ENCODE data around the gene DNAJC30. TPM values are rescaled to one million over a fixed set of nuclear protein-coding genes. Genes with fewer than 3 reads are reported as not detected.

Gene DNAJC30
- polyA plus RNA-seq, 1 donor from 2014 or later, result 1.3 TPM

DNA sequence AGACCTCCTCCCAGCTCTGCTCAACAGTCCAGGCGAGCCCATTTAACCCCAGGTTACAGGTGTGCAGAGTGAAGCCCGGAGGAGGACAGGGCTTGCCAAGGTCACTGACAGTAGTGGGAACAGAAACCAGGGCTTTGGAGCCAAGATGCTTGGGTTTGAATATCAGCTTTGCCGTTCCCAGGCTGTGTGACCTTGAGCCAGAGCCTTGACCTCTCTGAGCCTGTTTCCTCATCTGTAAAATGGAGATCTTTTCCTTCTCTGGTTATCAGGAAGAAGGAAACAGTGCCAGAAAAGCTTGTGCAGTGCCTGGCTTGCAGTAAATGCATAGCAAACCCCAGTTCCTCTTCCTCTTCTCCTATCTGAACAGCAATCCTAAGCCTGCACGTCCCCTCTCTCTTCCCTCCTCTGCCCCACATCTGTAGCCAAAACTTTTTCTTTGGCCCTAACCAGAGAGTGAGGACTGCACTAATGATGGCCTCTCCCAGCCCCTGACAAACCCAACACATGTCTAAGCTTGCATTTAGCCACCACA is 37.5 kb downstream of the DNAJC30 start:
- Histone ChIP-seq H3K27me3 (ENCODE audit: insufficient read depth, low read depth, low read length) (peaks cover 42% of the 10 kb centered on the region), H2AFZ (ENCODE audit: low read depth, low read length) (no peak overlapping the region), H3K27ac (ENCODE audit: low read length) (no peak overlapping the region), H3K4me2 (ENCODE audit: low read length) (no peak overlapping the region), H3K4me3 (ENCODE audit: low read length) (no peak overlapping the region), H3K79me2 (replicated peaks; ENCODE audit: insufficient read depth, low read length) (no peaks in the 10 kb centered on the region), H3K9ac (ENCODE audit: low read length) (no peak overlapping the region), H3K36me3 (ENCODE audit: insufficient read depth, low read length) (no peaks in the 10 kb centered on the region), H3K9me3 (ENCODE audit: low read length) (no peaks in the 10 kb centered on the region), H4K20me1 (ENCODE audit: insufficient read depth) (no peaks in the 10 kb centered on the region), H3K9me2 (ENCODE audit: insufficient read depth, low read length) (no peaks in the 10 kb centered on the region), H3F3A (ENCODE audit: insufficient read depth, low read length, poor library complexity, severe bottlenecking) (no peaks in the 10 kb centered on the region)
- TF ChIP-seq TAF1 (IDR thresholded peaks at IDR 0.05; ENCODE audit: low read depth) (no peak), MXI1 (conservative IDR thresholded peaks at IDR 0.05; ENCODE audit: poor library complexity, severe bottlenecking) (no peak), EZH2 (IDR thresholded peaks at IDR 0.05; ENCODE audit: borderline replicate concordance, insufficient read depth, low read length, poor library complexity, severe bottlenecking) (no peak), POLR2AphosphoS5 (IDR thresholded peaks at IDR 0.05) (no peak), SMC3 (conservative IDR thresholded peaks at IDR 0.05; ENCODE audit: poor library complexity) (no peak), RAD21 (conservative IDR thresholded peaks at IDR 0.05) (no peak), EP300 (conservative IDR thresholded peaks at IDR 0.05; ENCODE audit: poor library complexity, severe bottlenecking) (no peak), REST (IDR thresholded peaks at IDR 0.05; ENCODE audit: borderline replicate concordance) (no peak)
- TF ChIP-seq, protein P1, sequence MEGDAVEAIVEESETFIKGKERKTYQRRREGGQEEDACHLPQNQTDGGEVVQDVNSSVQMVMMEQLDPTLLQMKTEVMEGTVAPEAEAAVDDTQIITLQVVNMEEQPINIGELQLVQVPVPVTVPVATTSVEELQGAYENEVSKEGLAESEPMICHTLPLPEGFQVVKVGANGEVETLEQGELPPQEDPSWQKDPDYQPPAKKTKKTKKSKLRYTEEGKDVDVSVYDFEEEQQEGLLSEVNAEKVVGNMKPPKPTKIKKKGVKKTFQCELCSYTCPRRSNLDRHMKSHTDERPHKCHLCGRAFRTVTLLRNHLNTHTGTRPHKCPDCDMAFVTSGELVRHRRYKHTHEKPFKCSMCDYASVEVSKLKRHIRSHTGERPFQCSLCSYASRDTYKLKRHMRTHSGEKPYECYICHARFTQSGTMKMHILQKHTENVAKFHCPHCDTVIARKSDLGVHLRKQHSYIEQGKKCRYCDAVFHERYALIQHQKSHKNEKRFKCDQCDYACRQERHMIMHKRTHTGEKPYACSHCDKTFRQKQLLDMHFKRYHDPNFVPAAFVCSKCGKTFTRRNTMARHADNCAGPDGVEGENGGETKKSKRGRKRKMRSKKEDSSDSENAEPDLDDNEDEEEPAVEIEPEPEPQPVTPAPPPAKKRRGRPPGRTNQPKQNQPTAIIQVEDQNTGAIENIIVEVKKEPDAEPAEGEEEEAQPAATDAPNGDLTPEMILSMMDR (IDR thresholded peaks at IDR 0.05; ENCODE audit: poor library complexity, severe bottlenecking), result no peak

DNA sequence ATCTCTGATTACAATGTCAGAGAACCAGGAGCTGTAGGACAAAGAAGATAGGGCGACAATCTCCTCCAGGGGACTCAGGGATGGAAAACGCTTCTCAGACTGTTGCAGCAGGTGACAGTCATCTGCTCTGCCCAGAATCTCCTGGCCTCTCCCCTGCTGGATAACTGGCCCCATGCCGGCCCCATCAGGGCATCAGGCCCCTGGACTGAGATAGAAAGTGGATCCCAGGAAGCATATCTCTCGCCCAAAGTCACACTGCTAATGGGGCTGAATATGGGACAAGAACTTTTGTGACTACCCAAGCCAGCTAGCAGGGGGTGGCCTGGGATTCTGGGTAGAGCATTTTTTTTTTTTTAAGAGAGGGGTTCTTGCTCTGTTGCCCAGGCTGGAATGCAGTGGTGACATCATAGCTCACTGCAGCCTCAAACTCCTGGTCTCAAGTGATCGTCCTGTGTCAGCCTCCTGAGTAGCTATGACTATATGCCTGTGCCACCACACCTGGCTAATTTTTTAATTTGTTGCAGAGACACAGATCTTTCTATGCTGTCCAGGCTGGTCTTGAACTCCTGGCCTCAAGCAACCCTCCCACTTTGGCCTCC is 38.5 kb downstream of the DNAJC30 start:
- no peaks in the 10 kb centered on the region for H3K79me2 ChIP-seq (replicated peaks; ENCODE audit: insufficient read depth, low read length)
- no peak overlapping the region for H2AFZ ChIP-seq (ENCODE audit: low read depth, low read length)
- no peak overlapping the region for H3K27ac ChIP-seq (ENCODE audit: low read length)
- H3K9me2 ChIP-seq (ENCODE audit: insufficient read depth, low read length), result no peaks in the 10 kb centered on the region
- no peak overlapping the region for H3K4me2 ChIP-seq (ENCODE audit: low read length)
- H3K27me3 ChIP-seq (ENCODE audit: insufficient read depth, low read depth, low read length), result peaks cover 41% of the 10 kb centered on the region
- no peaks in the 10 kb centered on the region for H3K36me3 ChIP-seq (ENCODE audit: insufficient read depth, low read length)
- no peaks in the 10 kb centered on the region for H4K20me1 ChIP-seq (ENCODE audit: insufficient read depth)
- no peak overlapping the region for H3K4me3 ChIP-seq (ENCODE audit: low read length)
- TF ChIP-seq SMC3 (conservative IDR thresholded peaks at IDR 0.05; ENCODE audit: poor library complexity) (no peak), TAF1 (IDR thresholded peaks at IDR 0.05; ENCODE audit: low read depth) (no peak), REST (IDR thresholded peaks at IDR 0.05; ENCODE audit: borderline replicate concordance) (no peak), POLR2AphosphoS5 (IDR thresholded peaks at IDR 0.05) (no peak), MXI1 (conservative IDR thresholded peaks at IDR 0.05; ENCODE audit: poor library complexity, severe bottlenecking) (no peak), EZH2 (IDR thresholded peaks at IDR 0.05; ENCODE audit: borderline replicate concordance, insufficient read depth, low read length, poor library complexity, severe bottlenecking) (no peak), RAD21 (conservative IDR thresholded peaks at IDR 0.05) (no peak), EP300 (conservative IDR thresholded peaks at IDR 0.05; ENCODE audit: poor library complexity, severe bottlenecking) (no peak)
- TF ChIP-seq, protein P1 (IDR thresholded peaks at IDR 0.05; ENCODE audit: poor library complexity, severe bottlenecking), result no peak
- H3F3A ChIP-seq (ENCODE audit: insufficient read depth, low read length, poor library complexity, severe bottlenecking), result no peaks in the 10 kb centered on the region
- H3K9ac ChIP-seq (ENCODE audit: low read length), result no peak overlapping the region
- H3K9me3 ChIP-seq (ENCODE audit: low read length), result no peaks in the 10 kb centered on the region
